Raji (cell line): Measurements from ENCODE around the gene EPB41L4A.

Experiments used
- POLR2A ChIP-seq: IDR thresholded peaks from 2 replicates; pipeline ENCODE4 v1.6.1; 2011; ENCODE audit warnings: low read depth, low read length, control low read depth; ENCODE audit not compliant: insufficient read depth

The EPB41L4A gene

DNA sequence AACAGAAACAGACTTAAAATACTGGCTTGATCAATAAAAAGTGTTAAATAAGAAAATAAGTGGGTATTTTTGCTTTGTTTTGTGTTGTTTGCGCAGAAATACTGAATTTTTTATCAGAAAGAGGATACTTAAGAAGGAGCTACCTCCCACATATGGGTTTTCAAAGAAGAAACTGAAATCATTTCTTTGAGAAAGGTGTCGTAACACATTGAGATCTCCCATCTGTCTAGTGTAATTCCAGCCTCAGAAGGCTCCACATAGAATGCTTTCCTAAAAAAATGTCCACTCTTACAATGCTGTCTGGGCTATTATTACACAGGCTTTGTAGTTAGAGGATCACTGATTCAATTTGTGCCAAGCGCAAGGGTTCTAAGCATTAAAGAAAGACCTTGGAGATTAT lies 226.2 kb downstream of the EPB41L4A start:
- no peak for TF ChIP-seq POLR2A

DNA sequence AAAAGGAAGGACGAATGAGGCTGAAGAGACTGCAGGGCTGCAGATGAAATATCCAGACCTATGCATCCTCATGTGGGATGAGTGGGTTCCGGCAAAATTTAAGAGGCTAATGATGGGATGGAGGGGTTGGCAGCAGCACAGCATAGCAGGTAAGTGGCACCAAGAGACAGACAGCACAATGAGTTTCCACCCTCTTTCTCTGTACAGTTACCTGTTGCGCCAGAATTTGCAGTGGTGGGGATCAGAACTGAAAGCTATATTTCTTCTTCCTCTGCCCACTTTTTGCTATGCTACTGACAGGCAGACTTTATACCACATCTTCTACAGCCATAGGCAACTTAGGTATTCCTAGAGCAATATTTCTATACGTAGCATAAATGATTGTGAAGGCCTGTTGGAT lies 227.0 kb downstream of the EPB41L4A start:
- no peak for TF ChIP-seq POLR2A

DNA sequence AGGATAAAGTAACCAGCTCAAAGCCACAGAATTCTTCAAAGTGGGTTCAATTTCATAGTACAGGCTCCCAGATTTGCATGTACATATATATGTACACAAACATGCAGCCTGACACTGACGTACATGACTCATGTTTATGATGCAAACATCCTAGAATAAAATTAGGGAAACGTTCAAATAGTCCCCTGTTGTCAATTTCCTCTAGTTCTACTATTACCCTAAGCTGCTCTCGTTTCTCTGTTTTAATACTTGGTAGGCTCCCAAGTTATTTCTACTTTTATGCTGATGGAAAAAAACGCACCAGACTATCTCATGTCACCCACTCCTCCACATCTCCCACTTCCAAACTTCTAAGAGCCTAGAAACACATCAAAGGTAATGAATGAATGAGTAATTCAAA lies 229.7 kb downstream of the EPB41L4A start:
- TF ChIP-seq POLR2A, result no peak

DNA sequence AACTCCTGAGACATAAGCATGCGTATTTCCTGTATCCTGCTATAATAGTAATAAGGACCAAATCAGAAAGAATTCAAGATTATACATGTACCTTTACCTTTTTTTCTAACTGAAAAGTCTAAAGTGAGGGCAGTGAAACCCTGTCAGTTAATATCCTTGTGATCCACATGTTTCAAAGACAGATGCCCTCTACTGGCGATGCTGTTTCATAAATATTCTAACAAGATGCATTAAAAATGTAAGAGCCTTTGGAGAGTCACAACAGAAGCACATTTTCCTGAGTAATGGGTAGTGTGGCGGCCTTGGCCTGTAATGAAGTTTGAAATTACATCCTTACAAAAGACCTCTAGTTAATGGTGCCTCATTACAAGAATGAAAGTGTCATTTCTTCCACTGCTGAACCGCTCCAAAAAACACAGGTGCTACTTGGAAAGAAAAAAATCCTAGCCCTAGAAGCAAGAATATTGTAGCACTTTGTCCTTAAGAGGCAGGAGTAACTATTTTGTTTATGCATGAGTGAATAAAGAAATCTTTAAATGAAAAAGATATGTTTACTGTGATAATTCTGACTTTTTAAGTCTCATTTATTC lies 232.6 kb downstream of the EPB41L4A start:
- TF ChIP-seq POLR2A, result no peak

DNA sequence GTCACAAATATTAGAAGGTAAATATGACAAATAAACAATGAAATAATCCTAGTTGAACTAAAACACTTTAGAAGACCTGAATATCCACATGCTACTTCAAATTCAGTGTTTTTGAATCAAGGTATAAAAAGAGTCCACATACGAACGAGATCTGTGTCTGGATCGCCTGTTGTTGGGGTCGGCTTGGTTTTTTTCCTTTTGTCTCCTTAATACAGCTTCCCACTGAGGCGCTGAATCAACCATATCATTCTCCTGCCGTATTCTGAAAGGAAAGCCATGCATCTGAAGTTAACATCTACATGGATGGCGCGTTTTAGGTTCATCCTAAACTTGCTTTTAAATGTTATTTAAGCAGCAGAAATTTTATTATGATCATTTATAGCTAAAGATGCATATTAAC lies 235.2 kb downstream of the EPB41L4A start:
- no peak for TF ChIP-seq POLR2A

DNA sequence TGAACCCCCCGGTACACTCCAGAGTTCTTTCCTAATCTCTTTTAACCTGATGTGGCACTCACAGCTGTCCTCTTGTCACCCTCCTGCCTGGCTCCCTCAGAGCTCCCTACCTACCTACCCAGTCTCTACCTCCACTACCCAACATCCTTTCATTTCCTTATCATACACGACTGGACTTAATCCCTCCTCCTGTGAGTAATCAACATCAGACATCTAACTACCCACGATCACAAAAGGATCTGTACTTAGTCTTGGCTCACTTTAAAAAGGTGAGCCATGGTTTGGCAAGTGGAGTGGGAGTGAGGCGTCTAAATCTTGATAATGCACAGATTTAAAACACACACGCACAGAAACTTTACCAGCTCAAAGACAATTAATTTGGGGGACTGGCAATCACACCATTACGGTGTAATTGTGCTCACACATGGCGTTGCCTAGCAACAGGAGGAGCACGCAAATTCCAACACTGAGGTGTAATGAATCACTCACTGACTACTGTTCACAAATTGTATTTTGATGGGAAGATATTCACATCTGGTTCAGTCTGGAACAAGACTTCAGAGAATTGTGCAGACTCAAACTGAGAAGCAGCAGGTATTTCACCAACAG lies 235.9 kb downstream of the EPB41L4A start:
- TF ChIP-seq POLR2A, result no peak

DNA sequence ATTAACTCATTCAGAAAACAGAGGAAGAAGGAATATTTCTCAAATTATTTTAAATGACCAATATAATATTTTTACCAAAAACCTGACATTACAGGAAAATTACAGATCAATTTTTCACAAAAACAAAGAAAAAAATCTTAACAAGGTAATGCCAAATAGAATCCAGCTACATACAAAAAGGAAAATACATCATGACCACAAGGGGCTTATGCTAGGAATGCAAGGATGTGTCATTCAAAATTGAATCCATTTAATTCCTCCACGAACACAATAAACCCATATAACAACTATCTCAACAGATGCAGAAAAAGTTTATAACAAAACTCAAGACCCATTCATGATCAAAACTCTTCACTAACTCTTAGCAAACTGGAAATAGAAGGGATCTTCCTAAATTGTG lies 239.8 kb downstream of the EPB41L4A start:
- TF ChIP-seq POLR2A, result no peak

DNA sequence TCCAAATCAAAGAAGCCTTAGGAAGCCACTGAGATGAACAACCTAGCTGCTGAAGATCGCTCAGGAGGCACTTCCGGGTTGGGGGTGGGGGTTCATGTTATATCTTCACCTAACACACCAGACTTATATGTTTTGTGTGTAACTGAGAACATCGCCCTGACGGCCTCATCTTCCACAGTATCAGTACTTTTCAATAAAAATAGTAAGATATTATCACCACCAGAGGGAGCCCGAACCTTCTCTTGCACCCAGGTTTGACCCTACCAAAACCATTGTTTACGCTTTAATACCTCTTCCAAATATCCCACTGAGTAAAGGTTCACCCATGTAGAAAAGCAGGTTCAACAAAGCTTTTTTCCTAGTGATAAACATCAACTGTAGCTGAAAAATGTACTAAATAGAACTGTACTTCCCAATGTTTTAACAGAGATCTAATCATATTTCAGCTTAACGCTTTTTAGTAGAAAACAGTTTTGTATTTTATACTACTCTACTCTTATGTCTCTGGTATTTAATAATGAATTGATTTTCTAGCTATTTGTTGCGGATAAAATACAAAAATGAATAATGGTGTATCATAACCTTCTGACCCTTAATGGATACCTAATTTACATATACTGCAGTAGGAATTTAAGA lies 244.0 kb downstream of the EPB41L4A start:
- TF ChIP-seq POLR2A, result no peak

DNA sequence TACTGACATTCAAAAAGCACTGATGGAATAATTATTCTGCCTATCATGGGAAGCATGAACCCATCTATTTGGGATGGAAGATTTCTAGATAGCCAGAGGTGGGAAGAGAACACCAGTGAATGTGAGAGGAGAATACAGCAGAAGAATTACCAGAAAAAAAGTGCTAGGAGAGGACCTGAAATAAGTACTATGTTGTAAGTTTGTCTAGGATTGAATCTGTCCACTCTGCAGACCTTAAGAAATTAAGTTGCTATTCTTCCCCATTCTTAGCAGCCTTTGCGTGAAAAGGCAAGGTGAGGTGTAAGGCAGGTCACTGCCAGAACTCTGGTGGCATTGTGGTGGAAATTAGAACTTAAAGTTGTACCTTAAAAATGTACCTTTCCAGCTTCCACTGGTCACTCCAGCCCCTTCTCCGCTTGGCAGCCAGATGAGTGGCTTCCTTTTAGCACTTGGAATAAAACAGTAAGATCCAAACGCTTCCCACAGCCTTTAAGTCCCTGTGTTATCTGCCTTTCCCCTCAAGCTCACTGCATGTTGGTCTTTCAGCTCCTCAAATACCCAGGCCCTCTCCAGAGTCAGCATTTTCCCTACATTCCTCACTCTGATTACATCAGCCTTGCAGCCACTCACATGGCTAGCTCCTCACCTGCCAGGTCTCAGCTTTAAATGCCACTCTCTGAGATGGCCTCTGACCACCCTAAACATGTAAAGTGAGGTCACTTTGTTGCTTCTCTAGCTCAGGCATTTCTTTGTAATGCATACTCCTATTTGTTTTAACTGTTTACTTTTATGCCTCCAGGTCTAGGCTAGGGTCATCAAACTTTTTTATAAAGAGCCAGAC lies 253.0 kb downstream of the EPB41L4A start:
- no peak for TF ChIP-seq POLR2A

DNA sequence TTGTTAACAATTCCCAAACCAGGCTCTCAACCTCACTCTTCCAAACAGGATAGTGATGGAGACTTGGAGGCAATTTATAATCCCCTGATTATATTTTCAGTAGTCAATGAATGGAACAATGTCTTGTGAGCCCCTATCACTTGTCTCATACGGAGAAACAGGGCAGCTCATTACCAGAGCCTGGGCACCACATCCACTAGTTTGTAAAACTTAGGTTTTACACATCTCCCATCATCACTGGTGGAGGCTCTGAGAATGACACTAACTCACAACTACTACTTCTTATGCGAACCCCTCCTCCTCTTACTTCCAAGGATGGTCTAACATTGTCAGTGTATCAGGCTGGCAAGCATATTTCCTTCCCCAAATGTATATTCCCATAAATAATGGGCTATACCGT lies 253.7 kb downstream of the EPB41L4A start:
- TF ChIP-seq POLR2A, result no peak

DNA sequence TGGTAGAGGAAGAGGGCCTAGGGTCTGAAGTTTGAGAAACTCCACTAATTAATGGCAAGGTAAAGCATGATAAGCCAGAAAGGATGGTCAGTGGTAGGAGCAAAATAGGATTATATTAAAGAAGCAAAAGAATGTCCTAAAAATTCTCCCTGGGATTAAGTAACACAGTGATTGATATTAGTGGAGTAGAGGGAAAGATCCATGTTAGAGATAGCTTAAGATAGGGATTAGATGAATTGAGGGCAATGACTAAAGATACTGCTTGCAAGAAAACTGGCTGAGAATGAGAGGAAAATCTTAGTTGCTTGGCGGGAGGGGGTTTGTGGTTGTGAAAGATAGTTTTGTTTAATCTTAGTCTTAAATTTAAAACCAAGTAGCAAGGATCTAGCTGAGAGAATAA lies 255.6 kb downstream of the EPB41L4A start:
- no peak for TF ChIP-seq POLR2A

DNA sequence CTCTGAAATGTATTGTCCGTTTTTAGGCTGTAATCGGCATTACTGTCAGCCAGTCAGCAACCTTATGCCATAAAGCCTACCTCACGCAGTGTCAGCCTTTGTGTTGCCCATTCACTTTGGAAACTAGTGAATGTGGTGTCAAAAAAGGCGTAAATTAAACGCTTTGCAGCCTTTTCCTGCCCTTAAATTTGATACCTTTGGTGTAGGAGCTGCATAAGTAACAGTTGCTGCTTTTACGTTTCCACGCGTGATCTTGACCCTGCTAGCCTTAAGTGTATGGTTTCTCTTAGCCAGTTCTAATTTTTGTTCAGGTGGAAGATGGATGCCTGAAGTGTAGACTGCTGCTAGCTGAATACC lies 257.7 kb downstream of the EPB41L4A start:
- no peak for TF ChIP-seq POLR2A

DNA sequence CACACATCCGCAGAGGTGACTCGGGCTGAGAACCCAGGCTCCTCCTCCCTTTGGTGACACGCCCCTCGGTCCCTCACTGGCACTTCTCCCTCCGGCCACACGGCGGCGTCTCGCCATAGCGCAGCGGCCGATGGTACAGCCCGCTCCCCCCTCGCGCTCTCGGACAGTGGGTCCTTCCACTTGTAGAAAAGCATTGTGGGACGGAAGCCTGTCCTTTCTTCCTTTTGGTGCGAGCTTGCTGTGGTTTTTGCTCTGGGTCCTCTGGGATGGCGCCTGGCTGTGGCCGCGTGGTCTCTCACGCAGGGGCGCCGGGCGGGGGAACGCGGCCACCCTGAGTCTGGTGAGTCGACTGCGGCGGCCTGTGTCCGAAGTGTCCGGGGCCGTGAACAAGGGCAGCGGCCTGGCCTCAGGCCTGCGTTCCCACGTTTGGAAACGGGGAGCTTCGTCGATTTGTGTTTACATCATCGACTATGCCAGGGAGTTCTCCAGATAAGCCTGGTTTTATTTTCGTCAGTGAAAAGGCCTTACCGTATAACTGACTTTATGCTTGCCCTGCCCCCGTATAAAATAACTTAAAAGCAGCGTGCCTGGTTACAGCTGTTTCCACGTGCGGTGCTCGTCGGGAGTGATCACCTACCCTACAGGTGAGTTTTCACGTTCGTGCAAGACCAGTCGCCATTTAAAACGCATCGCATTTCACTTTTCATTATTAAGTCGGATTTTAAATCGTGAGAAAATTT lies 258.3 kb downstream of the EPB41L4A start:
- TF ChIP-seq POLR2A, result peak; percentile 98

DNA sequence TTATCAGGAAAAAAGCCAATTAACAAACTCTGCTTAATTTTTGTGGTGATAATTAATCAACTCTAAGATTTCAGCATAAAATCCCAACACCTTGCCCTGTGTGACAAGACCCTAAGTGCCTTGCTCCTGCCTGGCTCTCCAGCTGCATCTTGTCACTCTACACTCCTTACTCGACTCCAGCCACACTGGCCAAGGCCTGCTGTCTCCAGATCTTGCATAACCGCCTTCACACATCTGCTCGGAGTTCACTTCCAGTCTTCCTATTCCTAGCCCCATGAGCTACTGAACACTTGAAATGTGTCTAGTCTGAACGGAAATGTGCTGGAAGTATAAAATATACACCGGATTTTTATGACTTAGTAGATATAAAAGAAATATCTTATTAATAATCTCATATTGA lies 259.6 kb downstream of the EPB41L4A start:
- no peak for TF ChIP-seq POLR2A

DNA sequence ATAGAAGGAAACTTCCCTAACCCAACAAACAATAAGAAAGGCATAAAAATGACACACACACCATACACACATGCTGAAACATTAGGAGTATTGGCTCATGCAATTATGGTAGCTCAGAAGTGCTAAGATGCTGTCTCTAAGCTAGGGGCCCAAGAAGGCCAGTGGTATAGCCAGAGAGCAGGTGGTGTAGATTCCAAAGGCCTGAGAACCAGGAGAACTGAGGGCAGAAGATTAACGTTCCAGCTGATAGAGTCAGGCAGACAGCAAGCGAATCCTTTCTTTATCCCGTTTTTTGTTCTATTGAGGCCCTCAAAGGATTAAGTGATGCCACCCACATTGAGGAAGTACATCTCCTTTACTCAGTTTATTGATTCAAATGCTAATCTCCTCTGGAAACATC lies 262.9 kb downstream of the EPB41L4A start:
- no peak for TF ChIP-seq POLR2A

DNA sequence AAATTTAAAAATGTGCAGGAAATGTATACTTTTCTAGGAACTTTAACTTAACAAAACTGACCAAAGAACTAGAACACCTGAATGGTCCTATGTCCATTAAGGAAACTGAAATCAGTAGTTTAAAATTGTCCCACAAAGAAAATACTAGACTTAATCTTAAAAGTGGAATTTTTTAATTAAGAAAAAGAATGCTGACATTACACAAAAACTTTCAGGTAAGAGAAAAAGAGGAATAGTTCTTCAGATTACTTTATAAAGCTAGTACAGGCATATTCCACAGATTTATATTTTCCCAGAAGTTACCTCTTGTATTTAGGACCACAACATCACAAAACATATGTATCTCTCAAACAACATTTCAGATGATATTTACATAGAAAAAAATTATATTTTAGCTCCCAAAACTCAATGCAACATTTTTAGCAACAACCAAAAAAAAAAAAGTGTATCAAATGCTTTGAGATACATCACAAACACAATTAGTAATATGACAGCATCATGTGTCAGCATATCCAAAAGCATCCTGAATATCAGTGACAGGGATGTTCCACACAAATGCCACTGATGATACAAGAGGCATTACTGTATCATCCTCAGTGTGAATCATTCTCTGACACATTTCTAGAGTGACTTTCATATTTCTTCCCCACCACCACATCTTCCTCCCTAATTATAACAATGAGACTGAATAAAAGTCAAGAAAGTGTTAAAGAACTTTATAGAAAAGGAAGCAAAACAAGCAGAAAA lies 264.0 kb downstream of the EPB41L4A start:
- no peak for TF ChIP-seq POLR2A
